Myocyte (in vitro differentiated cells): ENCODE measurements around the gene TUBA1B. TPM values are rescaled to one million over a fixed set of nuclear protein-coding genes. Genes with fewer than 3 reads are reported as not detected.

ENCODE experiments used
- DNase-seq: peaks from one replicate; pipeline ENCODE4 v3.0.0-alpha.2; 2012; ENCODE audit warnings: low read depth
- total RNA-seq: library from RNA; depleted of rRNA; stranded (reverse); fragments of >200 nt; gene quantifications from 2 replicates; pipeline ENCODE4 v1.2.3, GENCODE V29; 2014

TUBA1B gene
- total RNA-seq, 1 donor from 2014 or later = 2,094 TPM

GRCh38 chr12:49091056-49091835, 39.9 kb downstream of the TUBA1B start:
- no peak for DNase-seq

DNA sequence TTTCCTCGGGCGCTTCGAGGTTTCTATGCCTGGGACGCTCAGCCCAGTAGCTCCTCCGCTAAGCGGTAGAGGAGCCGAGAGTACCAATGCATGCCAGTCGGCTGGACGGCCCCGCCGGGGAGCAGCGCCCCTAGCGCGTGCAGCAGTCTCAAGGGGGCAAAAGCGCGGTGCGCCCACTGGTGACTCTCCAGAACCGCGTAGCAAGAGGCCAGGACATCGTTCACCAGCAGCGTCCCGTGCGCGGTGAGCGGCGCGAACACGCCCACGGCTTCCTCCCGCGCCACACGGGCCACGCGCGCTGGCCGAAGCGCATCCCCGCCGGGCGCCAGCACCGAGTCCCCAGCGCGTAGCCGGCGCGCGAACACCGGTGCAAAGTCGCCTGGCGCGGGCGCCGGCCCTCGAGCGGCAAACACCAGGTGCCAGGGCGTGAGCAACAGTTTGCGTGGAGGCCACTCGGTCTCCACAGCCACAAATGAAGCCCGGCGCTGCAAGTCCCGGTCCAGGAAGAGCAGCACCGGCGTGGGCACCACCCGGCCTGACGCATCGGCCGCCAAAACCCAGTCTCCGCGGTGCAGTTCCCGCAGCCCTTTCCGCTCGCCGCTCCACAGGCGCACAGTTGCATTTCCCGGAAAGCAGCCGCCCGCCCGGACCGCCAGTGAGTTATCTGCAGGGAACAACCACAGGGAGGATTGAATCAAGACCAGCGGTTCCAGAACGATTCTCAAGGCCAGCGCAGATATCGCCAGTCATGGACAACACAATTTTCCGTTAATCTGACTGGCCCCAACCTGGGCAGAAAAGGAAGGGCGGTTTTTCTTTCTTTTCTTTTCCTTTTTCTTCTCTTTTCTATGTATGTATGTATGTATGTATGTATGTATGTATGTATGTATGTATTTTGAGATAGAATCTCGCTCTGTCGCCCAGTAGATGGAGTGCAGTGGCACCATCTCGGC, 41.1 kb downstream of the TUBA1B start:
- peak; percentile 53 for DNase-seq

DNA sequence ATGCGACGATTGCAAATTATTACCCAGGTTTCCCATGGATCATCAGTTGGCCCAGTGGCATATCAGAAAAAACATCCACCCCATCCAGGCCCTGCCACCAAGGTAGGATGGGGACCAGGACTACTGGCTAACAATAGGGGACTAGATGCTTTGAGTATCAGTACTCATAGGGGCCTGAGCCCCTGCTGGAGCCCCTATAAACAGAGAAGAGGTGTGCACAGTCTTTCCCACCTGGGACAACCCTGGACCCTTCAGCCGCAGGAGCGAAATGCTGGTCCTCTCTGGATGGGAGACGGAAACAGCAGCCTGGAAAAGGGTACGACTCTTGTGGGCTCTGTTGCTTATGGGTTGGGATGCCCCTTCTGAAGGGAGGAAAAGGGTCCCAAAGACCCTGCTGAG, 42.3 kb downstream of the TUBA1B start:
- no peak for DNase-seq

DNA sequence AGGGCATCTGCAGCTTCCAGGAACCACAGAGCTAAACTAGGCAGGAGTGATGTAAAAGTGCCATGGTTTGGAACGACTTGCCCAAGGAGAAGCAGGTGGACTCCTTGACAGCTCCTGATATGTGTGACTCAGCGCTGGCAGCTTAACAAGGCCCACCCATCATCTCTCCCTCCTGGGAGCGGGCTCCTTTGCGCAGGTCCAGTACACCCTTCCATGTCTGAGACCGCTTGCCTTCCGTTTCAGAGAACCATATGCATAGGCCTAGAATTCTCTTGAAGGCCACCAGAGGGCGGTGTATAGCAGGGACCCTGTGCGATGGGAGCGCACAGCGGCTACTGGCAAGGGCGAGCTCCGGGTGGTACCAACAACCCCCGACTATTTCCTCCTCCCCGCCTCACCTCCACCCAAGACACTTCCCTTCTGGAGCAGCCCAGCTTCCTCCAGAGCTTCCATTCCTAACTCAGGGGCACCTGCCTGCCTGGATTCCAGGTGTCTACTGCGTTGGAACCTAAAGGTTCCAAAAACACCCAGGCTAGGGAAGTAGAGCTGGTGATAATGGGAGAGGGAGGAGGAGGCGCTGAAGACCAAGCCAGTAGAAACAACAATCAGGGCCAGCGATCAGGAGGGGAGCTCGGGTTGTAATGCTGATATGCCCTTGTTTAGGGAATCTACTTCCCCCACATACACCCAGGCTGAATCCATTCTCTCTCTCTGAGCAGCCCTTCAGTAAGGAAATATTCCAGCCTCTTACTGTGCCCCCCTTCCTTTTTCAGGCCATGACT, 42.9 kb downstream of the TUBA1B start:
- DNase-seq = peak; percentile 92

- DNase-seq = no peak
Measured at GRCh38 chr12:49086116-49086515, 45.1 kb downstream of the TUBA1B start.

- no peak for DNase-seq
Measured at GRCh38 chr12:49084438-49084837, 46.8 kb downstream of the TUBA1B start.

DNA sequence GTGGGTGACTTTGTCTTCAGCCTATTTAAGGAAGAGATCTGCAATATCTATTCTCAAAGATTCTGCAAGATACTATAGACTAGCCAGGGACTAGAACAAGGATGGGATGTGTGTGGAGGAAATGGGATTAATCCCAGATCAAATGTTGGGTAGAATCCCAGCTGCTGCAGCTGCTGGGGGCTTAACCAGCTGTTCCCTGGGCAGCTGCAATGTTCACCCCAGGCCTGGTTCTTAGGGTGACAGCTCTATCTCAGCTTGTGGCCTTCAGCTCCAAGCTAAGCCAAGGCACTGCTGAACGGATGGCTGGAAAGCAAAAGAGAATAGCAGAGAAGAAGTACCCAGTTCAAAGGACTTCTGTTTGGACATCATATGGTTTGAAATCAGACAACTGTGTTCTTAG, 51.4 kb downstream of the TUBA1B start:
- DNase-seq = peak; percentile 80

Other genes with a start within 250 kb of the TUBA1B start
- 4.3 and 8.0 TPM in 2 replicates for gene FKBP11, start 205.9 kb downstream of the TUBA1B start, total RNA-seq
- gene ARF3, start 173.9 kb downstream of the TUBA1B start, total RNA-seq = 47.6 and 54.1 TPM in 2 replicates
- gene WNT10B, start 159.7 kb downstream of the TUBA1B start, total RNA-seq = 0.83 and 1.4 TPM in 2 replicates
- not detected in 2 replicates for gene WNT1, start 153.1 kb downstream of the TUBA1B start, total RNA-seq
- gene DDN, start 132.0 kb downstream of the TUBA1B start, total RNA-seq = 3.4 and 12.3 TPM in 2 replicates
- gene PRKAG1, start 112.6 kb downstream of the TUBA1B start, total RNA-seq = 67.0 and 76.0 TPM in 2 replicates
- gene KMT2D, start 70.6 kb downstream of the TUBA1B start, total RNA-seq = 26.6 and 32.2 TPM in 2 replicates
- gene RHEBL1, start 61.4 kb downstream of the TUBA1B start, total RNA-seq = 1.2 TPM in 1 of 2 replicates, not detected in the other
- gene DHH, start 36.6 kb downstream of the TUBA1B start, total RNA-seq = 0.21 and 0.27 TPM in 2 replicates
- 27.0 and 27.5 TPM in 2 replicates for gene LMBR1L, start 20.5 kb downstream of the TUBA1B start, total RNA-seq
- gene TUBA1A, start 57.7 kb upstream of the TUBA1B start, total RNA-seq = 2,694 and 2,699 TPM in 2 replicates
- 547 and 595 TPM in 2 replicates for gene TUBA1C, start 133.7 kb upstream of the TUBA1B start, total RNA-seq
- 0.05 TPM in 1 of 2 replicates, not detected in the other for gene PRPH, start 163.8 kb upstream of the TUBA1B start, total RNA-seq
- gene TROAP, start 191.9 kb upstream of the TUBA1B start, total RNA-seq = 1.1 TPM in 1 of 2 replicates, not detected in the other
- gene C1QL4, start 205.8 kb upstream of the TUBA1B start, total RNA-seq = 37.7 and 119 TPM in 2 replicates
- gene DNAJC22, start 215.5 kb upstream of the TUBA1B start, total RNA-seq = 0.62 and 1.0 TPM in 2 replicates
- 41.9 and 43.0 TPM in 2 replicates for gene SPATS2, start 236.1 kb upstream of the TUBA1B start, total RNA-seq